ENCODE measurements around the gene LRRK2. TPM values are rescaled to one million over a fixed set of nuclear protein-coding genes. Genes with fewer than 3 reads are reported as not detected.
A peak's percentile ranks its signal among the peaks of the same experiment; 100 is the strongest.

LRRK2 gene
- total and polyA plus RNA-seq, 8 donors, result 2.5 to 11.2 (median 8.1) TPM

- intact Hi-C loops (cut with DNase I), result no loop called here
- Histone ChIP-seq H3K4me3 (no peak overlapping the region), H3K4me1 (peaks cover 0 to 26% (median 5%) of the 10 kb centered on the region in 3 donors), H3K36me3 (peaks cover 0 to 5% (median 0%) of the 10 kb centered on the region in 3 donors), H3K9me3 (no peaks in the 10 kb centered on the region), H3K27me3 (no peaks in the 10 kb centered on the region), H3K27ac (no peak overlapping the region)
- WGBS, 2 donors, result 60 to 64% methylated on average over 3 of the region's 3 CpGs
- no peak for FAIRE-seq
- TF ChIP-seq CTCF (IDR thresholded peaks at IDR 0.05), result no peak
- no peak for DNase-seq
- ATAC-seq, result no peak
Observed at GRCh38 chr12:40228727-40229126, 3.9 kb downstream of the LRRK2 start.

- H3K36me3 ChIP-seq, result peaks cover 0 to 5% (median 0%) of the 10 kb centered on the region in 3 donors
- no peak overlapping the region for H3K27ac ChIP-seq
- intact Hi-C loops (cut with DNase I), result no loop called here
- peak in 1 of 4 donors; percentile 4 for ATAC-seq
- FAIRE-seq, result no peak
- DNase-seq, result no peak
- no peak for TF ChIP-seq CTCF (IDR thresholded peaks at IDR 0.05)
- no peaks in the 10 kb centered on the region for H3K9me3 ChIP-seq
- no peaks in the 10 kb centered on the region for H3K27me3 ChIP-seq
- 30 to 40% methylated on average over 10 of the region's 10 CpGs for WGBS, 2 donors
- H3K4me3 ChIP-seq, result no peak overlapping the region
- H3K4me1 ChIP-seq, result peaks cover 0 to 26% (median 5%) of the 10 kb centered on the region in 3 donors
Observed at GRCh38 chr12:40229690-40230651, 5.2 kb downstream of the LRRK2 start.

GRCh38 chr12:40232602-40233001 is 7.8 kb downstream of the LRRK2 start:
- no peaks in the 10 kb centered on the region for H3K9me3 ChIP-seq
- peaks cover 0 to 5% (median 0%) of the 10 kb centered on the region in 3 donors for H3K36me3 ChIP-seq
- H3K4me3 ChIP-seq, result no peak overlapping the region
- DNase-seq, result no peak
- peaks cover 0 to 12% (median 5%) of the 10 kb centered on the region in 3 donors for H3K4me1 ChIP-seq
- TF ChIP-seq CTCF (IDR thresholded peaks at IDR 0.05), result no peak
- FAIRE-seq, result peak; percentile 43
- H3K27me3 ChIP-seq, result no peaks in the 10 kb centered on the region
- no peak for ATAC-seq
- H3K27ac ChIP-seq, result no peak overlapping the region
- 64 to 67% methylated on average over 1 of the region's 1 CpG for WGBS, 2 donors
- intact Hi-C loops (cut with DNase I), result no loop called here

GRCh38 chr12:40233741-40234367 is 9.1 kb downstream of the LRRK2 start:
- WGBS, 2 donors, result 62 to 65% methylated on average over 3 of the region's 3 CpGs
- TF ChIP-seq CTCF (IDR thresholded peaks at IDR 0.05), result no peak
- intact Hi-C loops (cut with DNase I), result no loop called here
- H3K9me3 ChIP-seq, result no peaks in the 10 kb centered on the region
- H3K36me3 ChIP-seq, result peaks cover 0 to 5% (median 0%) of the 10 kb centered on the region in 3 donors
- H3K27me3 ChIP-seq, result no peaks in the 10 kb centered on the region
- H3K4me3 ChIP-seq, result no peak overlapping the region
- FAIRE-seq, result no peak
- no peak for DNase-seq
- H3K4me1 ChIP-seq, result peaks cover 0 to 11% (median 5%) of the 10 kb centered on the region in 3 donors
- H3K27ac ChIP-seq, result no peak overlapping the region
- no peak for ATAC-seq
